SK-N-SH treated with all-trans-retinoic acid at 6 μM for 48 hours (cell line): ENCODE results near the gene OPHN1.

Source experiments
- ARNTL ChIP-seq: fragments of 450-650 bp; formaldehyde crosslinking; IDR thresholded peaks from 2 replicates; pipeline ENCODE4 v1.5.0; 2020; ENCODE audit warnings: low read depth, mild to moderate bottlenecking, moderate library complexity, borderline replicate concordance
- RARB ChIP-seq: fragments of 250-450 bp; sonication (Bioruptor Pico); IDR thresholded peaks from 2 replicates; pipeline ENCODE4 v1.8.0; 2021; ENCODE audit warnings: mild to moderate bottlenecking, moderate library complexity
- TOX ChIP-seq: fragments of 250-450 bp; sonication (Bioruptor Pico); IDR thresholded peaks from 2 replicates; pipeline ENCODE4 v1.8.0; 2021; ENCODE audit warnings: mild to moderate bottlenecking, moderate library complexity, borderline replicate concordance
- ZFP3 ChIP-seq: fragments of 250-450 bp; sonication (Bioruptor Pico); IDR thresholded peaks from 2 replicates; pipeline ENCODE4 v1.5.0; 2020; ENCODE audit warnings: mild to moderate bottlenecking, moderate library complexity
- ZFP30 ChIP-seq: fragments of 450-650 bp; formaldehyde crosslinking; IDR thresholded peaks from 2 replicates; pipeline ENCODE4 v1.5.0; 2022; ENCODE audit warnings: mild to moderate bottlenecking, moderate library complexity
- TF ChIP-seq, protein P1 (sequence below): fragments of 250-450 bp; sonication (Bioruptor Pico); IDR thresholded peaks from 2 replicates; pipeline ENCODE4 v1.8.0; 2020; ENCODE audit warnings: mild to moderate bottlenecking, moderate library complexity, borderline replicate concordance
- TF ChIP-seq, protein P2 (sequence below): fragments of 250-450 bp; sonication (Bioruptor Pico); IDR thresholded peaks from 2 replicates; pipeline ENCODE4 v1.8.0; 2021; ENCODE audit warnings: low read depth, mild to moderate bottlenecking, moderate library complexity, borderline replicate concordance

DNA sequence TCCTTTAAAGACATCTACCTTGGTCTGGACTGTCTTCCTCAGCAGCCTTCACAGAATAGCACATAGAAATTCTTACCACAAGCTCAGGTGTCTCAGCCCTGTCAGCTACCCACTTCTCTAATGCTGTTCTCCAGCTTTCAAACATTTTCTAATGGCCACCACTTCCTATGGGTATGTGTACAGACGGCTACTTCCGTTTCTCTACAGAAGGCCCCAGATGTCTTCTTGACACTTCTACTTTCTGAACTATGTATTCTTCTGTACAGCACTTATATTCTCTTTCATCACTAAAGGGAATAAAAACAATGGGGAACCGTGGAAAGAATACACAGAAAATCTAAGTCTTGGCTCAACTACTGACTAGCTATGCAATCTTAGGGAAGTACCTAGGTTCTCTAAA, 13.3 kb downstream of the OPHN1 start:
- TF ChIP-seq ARNTL (CRISPR knock-in tag) (no peak), TOX (no peak), RARB (CRISPR knock-in tag) (no peak), ZFP30 (CRISPR knock-in tag) (no peak), ZFP3 (no peak)
- TF ChIP-seq, protein P1, sequence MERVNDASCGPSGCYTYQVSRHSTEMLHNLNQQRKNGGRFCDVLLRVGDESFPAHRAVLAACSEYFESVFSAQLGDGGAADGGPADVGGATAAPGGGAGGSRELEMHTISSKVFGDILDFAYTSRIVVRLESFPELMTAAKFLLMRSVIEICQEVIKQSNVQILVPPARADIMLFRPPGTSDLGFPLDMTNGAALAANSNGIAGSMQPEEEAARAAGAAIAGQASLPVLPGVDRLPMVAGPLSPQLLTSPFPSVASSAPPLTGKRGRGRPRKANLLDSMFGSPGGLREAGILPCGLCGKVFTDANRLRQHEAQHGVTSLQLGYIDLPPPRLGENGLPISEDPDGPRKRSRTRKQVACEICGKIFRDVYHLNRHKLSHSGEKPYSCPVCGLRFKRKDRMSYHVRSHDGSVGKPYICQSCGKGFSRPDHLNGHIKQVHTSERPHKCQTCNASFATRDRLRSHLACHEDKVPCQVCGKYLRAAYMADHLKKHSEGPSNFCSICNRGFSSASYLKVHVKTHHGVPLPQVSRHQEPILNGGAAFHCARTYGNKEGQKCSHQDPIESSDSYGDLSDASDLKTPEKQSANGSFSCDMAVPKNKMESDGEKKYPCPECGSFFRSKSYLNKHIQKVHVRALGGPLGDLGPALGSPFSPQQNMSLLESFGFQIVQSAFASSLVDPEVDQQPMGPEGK: no peak
- TF ChIP-seq, protein P2, sequence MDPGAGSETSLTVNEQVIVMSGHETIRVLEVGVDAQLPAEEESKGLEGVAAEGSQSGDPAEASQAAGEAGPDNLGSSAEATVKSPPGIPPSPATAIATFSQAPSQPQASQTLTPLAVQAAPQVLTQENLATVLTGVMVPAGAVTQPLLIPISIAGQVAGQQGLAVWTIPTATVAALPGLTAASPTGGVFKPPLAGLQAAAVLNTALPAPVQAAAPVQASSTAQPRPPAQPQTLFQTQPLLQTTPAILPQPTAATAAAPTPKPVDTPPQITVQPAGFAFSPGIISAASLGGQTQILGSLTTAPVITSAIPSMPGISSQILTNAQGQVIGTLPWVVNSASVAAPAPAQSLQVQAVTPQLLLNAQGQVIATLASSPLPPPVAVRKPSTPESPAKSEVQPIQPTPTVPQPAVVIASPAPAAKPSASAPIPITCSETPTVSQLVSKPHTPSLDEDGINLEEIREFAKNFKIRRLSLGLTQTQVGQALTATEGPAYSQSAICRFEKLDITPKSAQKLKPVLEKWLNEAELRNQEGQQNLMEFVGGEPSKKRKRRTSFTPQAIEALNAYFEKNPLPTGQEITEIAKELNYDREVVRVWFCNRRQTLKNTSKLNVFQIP (CRISPR knock-in tag): no peak
